HG03159 (cell line): ENCODE data around the gene SMYD3.
"Not testable (repeated sequence)": the region's sequence is repeated elsewhere in the genome, so short reads cannot be mapped to it uniquely, and the experiment has no call there.

ENCODE experiments used
- ATAC-seq: cut with Tn5 transposase; IDR thresholded peaks from one replicate; pipeline ENCODE4 v1.9.1; 2021; ENCODE audit warnings: mild to moderate bottlenecking, moderate library complexity; ENCODE audit not compliant: unreplicated experiment

The SMYD3 gene

DNA sequence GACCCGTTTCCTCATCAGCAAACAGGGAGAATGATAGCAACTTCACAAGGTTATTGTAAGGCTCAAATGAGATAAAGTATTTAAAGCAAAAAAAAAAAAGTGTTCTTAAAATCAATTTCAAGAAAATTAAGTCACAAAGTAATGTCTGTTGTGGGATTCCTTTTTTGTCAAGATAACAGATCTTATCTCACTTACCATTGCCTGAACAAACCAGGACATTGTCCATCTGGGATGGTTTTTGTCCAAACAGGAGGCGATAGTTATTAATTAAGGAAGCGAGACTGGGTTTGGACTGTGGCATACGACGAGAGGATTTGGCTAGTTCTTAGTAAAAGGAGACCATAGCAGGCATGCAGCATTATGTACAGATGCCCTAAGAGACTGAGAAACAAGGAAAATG is 458.4 kb downstream of the SMYD3 start:
- ATAC-seq = no peak

DNA sequence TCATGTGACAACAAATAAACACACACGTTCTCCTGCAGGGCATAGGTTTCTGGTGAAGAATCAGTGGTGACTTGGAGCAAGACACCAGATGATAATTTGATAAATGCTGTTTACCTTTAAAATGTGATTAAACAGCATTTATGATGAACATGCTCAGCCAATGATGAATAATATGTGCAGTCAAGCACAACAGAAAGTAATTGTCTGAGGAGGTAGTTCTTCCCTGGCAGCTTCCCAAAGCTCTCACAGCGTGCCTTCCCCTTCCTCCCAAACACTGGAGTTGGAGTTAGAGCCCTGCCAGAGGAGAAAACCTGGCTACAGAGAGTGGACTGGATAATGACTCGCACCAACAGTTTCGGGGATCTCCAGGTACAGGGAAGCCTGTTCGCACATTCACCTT is 463.5 kb downstream of the SMYD3 start:
- ATAC-seq = no peak

DNA sequence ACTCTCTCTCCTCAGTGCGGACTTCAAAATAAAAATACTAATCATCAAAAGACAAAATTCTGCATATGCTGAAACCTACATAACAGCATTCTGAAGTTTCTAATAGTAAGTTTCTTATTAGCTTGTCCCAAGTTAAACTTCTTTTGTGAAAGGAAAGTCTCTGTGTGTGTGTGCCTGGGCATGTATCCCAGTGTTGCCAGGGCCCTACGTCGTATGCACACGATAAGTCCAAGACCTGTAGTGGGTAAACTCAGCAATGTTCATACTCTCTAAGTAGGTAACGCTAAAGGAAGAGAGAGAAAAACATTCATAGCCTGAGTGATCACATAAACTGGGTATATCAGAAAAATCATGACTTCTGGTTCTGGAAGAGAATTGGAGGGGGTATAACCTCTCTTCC is 465.7 kb downstream of the SMYD3 start:
- ATAC-seq = no peak

DNA sequence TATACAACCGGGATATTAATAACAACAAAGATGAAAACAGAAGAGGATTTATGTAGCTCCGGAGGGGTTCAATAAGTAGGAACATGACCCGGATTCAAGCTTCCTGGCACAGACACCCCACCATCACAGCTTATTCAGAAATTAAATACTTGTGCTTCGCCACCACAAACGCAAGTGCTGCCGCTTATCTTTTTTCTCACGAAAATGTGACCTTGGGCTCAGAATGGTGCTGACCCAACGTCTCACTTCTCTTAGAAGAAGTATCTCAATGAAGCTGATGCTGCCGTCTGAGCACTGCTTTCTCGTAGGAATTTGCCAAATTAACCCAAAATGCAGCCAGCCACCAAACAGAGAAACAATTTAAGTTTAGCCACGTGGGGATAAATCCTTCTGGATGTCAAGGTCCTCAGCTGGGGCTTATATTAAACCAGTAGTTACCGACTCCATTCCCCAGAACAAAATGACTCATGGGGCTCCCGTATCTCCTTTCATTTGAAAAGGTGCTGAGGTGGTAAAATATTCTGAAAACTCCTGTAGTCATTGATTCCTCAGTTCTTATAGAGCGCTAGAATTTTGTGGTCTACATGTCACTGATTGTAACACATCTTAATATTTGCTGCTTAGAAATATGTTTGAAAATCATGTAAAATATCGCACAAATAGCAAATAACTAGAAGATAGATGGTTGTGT is 466.7 kb downstream of the SMYD3 start:
- no peak for ATAC-seq

DNA sequence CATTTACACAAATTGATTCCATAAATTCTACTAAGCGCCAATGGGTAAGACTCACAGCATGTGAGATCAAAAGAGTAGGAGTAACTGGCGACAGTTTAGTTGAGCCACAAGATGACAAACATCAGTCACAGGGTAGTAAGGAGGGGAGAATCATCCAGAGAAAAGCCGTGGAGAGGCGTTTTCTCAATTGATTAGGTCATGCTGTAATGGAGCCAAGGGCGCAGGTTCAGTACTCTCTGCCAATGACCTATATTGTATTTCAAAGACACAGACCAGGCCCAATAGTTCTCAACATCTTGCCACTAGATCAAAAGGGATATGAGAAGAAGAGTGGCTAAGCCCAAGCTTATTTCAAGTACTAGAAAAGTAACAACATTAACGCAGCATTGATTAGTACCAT is 467.5 kb downstream of the SMYD3 start:
- ATAC-seq = no peak

DNA sequence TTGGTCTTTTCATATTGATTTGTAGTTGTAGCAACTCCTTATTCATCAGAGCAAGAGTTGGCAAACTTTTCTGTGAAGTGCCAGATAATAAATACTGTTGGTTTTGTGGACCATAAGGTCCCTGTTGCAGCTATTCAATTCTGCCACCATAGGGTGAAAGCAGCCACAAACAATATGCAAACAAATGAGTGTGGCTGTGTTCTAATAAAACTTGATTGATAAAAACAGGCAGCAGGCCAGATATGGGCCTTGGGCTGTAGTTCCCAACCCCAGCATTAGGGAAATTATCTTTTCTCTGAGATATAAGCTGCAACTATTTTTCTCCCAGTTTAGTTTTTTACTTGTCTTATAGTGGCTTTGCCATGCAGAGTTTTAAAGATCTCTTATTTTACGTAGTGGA is 469.2 kb downstream of the SMYD3 start:
- no peak for ATAC-seq

DNA sequence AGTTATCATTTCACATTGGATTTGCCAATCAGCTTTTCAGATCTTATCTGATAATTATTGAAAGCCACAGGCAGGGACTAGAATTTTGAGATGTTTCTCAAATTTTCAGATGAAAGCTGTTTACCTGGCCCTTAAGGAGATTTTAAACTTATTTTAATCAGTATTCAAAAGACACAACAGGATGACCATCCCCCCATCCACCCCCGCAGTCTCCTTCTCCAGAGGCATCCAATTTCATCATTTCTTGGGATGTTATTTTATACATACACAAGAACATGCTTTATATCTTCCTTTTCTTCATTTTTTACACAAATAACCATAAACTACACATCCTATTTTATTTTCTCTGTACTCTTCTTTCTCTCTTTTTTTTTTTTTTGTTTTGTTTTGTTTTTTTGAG is 470.9 kb downstream of the SMYD3 start:
- ATAC-seq = no peak

DNA sequence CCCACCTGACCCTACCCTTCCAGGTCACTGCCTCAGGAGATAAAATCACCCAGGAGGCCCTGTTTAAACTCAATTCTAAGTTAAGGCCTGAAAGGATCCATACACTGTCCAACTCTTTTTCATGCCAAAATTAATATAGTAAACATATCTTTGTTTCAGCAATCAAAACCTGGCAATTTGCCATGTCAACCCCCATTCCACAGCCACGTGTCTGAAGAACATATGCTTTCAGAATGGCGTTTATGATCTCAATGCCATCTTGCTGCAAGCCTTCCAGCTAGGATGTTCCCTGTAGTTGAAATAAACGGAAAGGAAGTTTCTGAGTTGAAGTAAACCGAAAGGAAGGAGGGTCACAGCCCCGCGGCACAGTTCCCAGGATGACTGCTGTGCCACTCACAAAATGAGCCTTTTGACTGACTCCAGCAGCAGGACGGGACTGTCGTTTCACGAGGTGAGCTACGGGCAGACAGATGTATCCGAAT is 472.0 kb downstream of the SMYD3 start:
- ATAC-seq = no peak

DNA sequence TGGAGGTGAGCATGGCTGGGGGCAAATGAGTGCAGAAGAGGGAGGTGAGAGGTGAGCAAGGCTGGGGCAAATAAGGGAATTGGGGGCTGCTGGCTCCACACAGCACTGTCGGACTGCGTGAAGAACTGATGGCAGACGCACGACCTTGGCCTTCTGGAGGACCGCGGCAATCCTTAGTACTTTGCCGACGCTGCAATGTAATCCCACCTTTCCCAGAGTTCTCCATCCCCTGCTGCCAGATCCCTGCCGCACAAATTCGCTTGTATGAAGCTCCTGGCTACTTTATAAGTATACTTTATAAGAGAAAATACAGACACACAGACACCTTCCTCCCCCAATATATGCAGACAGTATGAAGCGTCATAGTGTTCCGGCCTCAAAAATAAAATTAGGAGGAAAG is 472.4 kb downstream of the SMYD3 start:
- ATAC-seq = no peak

DNA sequence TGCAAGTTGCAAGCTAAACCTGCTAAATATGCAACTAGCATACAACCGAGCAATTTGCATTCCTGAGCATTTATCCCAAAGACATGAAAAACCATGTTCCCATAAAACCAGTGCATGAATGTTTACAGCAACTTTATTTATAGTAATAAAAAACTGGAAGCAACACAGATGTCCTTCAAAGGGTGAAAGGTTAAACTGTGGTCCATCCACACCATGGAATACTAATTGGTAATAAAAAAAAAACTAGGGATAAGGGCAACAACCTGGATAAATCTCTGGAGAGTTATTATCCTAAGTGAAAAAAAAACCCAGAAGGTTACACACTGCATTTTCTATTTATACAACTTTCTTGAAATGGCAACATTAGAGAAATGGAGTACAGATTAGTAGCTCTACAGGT is 474.1 kb downstream of the SMYD3 start:
- ATAC-seq = no peak

DNA sequence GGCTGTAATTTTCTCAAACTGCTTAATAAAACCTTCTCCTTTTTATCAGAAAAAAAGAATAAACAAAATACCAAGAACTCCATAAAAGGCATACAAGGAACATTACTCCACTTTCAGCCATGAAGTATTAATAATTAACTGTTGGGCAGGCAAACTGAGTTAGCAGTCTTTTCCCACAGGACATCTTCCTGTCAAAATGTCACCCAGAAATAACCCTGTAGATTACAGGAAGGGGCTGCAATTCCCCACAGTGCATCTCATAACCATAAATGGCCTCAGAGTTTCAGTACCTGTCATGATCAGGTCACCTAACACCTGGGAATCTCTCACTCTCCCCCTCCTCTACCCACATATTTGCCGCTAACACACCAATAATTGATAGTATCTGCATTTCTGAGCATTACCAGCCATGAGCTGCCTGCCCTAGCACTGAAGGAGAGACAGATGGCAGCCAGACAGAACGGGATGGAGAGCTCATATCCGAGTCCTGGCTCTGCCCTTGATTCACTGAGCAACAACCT is 475.0 kb downstream of the SMYD3 start:
- no peak for ATAC-seq

DNA sequence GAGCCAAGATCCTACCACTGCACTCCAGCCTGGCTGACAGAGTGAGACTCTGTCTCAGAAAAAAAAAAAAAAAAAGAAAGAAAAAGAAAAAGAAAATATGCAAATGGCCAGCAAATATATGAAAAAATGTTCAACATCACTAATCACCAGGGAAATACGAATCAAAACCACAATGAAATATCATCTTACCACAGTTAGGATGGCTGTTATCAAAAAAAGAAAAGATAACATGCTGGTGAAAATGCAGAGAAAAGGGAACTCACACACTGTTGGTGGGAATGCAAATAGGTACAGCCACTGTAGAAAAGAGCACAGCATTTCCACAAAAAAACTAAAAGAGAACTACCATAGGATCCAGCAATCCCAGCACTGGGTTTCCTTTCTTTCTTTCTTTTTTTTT is 477.5 kb downstream of the SMYD3 start:
- ATAC-seq = no peak

DNA sequence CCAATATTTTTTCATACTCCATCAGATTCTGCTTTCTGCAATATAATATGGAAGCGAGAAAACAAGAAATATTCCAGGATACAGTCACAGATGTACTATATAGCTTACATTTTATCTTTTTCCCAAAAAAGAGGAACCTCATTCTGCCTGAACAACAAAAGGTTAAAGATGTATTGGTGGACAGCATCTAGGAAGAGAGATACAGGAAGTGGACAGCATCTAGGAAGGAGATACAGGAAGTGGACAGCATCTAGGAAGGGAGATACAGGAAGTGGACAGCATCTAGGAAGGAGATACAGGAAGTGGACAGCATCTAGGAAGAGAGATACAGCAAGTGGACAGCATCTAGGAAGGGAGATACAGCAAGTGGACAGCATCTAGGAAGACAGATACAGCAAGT is 483.0 kb downstream of the SMYD3 start:
- ATAC-seq = not testable (repeated sequence)

DNA sequence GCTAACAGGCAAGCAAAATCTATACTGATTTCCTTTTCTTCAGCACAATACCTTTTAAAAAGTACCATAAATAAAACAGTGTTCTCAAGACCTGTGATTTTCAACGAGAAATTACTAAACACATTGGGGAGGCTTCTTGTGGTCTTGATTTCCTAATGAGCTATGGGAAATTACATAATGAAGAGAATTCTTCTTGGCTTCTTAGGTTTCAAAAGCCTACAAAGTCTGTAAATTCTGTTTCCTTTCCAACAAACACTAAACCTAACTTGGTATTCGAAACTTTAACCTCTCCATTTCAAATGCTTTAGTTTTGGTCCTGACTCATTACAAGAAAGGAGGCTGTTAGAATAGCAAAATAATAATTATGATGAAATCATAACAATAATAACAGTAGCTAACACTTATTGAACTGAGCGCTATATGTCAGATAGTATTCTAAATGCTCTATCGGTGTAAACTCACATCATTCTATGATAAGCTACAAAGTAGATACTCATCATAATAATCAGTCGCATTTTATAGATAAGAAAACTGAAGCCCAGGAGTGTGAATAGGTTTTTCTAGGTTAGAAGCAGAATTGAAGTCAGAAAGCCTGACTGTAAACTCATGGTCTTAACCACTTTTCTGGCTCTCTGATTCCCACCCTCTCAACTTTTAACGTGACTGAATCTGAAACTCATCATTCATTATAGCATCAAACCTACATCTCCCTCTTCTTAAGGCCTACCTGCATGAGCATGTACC is 486.7 kb downstream of the SMYD3 start:
- ATAC-seq = no peak

DNA sequence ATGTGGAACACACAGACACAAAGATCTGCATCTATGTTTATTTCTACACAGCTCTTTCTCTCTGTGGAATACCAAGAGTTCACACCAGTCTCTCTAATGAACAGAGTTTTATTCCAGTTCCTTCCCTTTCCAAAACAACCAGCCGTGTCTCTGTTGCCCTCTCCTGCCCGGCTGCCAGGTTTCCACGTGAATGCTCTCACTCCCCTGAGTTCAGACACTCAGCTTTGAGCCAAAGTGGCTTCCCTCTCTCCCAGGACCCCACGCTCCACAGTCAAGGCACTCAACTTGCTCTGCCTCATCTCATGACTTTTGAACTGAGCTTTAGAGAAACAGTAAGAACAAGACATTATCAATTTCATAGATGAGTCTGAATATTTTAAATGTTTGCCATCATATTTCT is 488.9 kb downstream of the SMYD3 start:
- ATAC-seq = no peak

DNA sequence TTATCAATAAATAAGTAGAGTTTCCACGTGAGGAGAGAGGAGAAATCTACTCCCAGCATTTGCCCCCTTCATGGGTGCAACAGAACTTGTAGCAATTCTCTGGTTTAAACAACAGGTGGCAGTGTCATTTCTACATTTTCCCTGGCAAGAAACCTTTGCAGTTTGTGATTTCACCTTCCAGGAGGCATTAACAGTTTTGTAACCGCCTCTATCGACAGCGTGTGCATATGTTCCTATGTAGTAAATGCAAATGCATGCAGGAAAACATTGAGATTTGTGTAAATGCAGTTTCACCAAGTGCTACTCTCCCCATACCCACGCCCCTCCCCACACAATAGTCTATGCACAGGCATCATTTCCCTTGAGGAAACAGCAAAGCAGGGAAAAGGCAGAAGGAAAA is 494.7 kb downstream of the SMYD3 start:
- ATAC-seq = no peak

DNA sequence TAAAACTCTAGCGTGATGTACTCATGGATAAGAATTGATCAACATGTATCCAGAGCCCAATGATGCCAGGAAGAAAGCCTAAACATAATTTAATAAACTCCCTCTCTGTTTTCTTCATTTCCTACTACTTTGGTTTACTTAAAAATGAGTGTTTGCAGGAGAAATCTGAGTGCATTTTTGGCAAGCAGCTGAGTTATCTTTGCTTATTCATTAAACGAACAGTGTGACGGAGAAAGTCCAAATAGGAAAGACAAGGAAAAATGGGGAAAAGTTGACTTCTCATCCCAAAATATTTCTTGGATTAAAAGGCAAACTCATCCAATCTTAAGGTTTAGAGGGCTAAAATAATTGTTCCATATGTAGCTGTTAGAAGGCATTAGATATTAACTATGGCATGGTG is 496.7 kb downstream of the SMYD3 start:
- ATAC-seq = no peak

DNA sequence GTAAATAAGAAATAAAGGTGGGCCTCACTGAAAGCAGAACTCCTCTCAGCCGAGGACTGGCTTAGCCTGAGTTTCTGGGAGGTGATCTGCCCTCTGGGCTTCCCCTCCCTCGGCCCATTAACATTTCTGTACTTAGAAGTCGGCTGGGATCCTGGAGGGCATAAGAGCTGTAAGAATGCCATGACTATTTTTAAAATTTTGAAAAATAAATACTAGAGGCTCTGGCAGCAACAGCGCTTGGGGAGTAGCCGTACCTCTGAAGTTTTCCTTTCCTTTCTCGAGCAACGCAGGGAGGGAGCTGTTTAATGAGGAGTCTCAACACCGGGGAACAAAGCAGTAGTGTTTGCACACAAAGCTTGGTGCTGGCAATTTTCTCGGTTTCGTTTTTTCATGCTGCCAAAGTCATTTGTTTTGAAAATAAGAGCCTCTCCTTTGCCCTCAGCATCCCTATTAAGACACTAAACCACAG is 498.7 kb downstream of the SMYD3 start:
- no peak for ATAC-seq

DNA sequence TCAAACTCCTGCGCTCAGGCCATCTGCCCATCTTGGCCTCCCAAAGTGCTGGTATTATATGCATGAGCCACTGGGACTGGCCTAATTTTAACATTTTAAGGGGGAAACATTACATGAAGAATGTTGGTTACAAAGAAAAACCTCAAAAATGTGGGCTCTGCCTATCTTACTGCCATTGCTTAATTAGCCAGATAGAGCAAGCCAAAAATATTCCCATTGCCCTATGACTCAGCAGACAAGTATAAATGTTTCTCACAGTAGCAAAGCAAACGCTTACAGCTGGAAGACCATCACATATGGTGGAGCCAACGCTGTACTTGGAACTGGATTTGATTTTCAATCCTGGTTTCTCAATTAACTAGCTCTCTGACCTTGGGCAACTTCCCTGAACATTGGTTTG is 502.0 kb downstream of the SMYD3 start:
- no peak for ATAC-seq

DNA sequence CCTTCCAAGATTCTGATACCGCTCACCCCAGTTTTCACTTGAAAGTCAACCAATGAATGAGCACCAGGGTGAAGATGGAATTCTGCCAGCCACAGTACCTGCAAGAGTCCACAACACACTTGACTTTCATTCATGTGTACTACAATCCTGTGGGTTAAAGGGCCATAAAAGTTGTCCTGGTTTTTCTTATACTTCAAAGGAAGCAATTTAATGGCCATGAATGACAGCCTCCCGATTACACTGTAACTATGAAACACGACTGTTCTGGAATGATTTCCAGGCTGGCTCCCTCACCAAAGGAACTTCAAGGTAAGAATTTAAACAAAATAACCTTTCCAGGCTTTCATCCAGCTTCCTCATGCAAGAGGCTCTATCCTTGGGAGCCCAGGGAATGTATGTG is 502.8 kb downstream of the SMYD3 start:
- ATAC-seq = no peak

DNA sequence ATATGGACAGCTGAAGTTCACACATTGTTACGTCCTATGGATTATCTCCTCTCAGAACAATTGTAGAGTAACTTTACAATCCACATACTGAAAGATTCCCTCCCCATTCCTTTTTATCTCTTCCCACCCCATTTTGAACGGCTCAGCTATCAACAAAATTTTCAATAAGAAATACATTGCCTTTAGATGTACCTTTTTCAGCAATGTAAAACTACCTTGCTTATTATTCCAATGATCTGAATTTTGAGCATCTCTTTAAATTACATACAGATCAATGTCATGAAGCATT is 503.7 kb downstream of the SMYD3 start:
- no peak for ATAC-seq

DNA sequence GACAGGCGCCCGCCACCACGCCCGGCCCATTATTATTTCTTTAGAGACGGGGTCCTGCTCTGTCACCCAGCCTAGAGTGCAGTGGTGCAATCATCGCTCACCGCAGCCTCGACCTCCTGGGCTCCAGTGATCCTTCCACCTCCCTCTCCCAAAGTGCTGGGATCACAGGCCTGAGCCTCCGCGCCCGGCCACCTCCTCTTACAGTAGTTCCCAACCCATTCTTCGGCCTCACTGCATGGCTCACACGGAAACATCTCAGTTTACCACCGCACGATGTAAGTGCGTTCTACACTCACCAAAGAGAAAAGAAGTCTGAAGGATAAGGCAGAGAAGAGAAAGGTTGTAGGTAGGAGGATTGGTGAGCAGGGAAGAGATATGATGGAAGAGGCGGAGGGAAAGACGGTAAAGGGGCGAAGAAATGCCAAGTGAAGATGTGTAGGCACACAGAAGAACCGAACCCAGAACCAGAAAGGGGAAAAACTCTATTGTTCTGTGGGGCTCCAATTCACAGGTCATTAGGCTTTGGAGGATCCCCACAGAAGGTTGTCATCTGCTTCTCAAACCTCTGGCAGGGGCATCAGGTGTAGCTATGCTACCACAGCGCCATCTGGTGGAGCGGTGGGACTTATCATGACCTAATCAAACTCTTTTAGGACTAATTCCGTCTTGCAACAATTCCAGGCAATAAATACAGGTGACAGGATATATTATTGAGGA is 504.2 kb downstream of the SMYD3 start:
- peak; percentile 78 for ATAC-seq
